SK-N-MC (cell line): ENCODE results near the gene C1RL.

ENCODE experiments used
- EZH2 ChIP-seq: fragments of 200-600 bp; sonication (generic); IDR thresholded peaks from one replicate; pipeline ENCODE4 v1.6.1; 2017; ENCODE audit warnings: antibody characterized with exemption
- POLR2AphosphoS5 ChIP-seq: IDR thresholded peaks from 2 replicates; pipeline ENCODE4 v1.6.1; 2012; ENCODE audit warnings: mild to moderate bottlenecking, low read depth, low read length, borderline replicate concordance

GRCh38 chr12:7083125-7083524 lies 25.9 kb downstream of the C1RL start:
- no peak for TF ChIP-seq POLR2AphosphoS5
- TF ChIP-seq EZH2 = no peak
